Measurements from ENCODE around the gene DCAKD.

Gene DCAKD

DNA sequence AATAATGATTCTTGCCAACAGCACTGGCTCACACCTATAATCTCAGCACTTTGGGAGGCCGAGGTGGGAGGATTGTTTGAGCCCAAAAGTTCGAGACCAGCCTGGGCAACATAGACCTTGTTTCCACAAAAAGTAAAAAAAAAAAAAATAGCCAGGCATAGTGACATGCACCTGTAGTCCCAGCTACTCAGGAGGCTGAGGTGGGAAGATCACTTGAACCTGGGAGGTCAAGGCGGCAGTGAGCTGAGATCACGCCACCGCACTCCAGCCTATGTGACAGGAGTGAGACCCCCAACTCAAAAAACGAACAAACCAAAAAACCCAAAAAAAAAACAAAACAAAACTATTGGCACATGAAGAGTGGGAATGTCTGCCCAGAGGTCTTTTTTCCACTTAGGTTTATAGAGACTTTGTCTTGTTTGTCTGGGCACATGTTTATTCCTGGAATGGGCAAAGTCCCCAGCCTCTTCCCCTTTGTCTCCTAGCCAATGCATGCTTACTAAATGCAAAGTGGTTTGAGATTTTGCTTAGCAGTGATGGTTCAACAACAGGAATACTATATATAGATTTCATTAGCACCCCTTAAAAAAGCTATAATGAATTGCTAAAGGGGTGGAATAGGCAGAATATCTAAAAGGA, 35.6 kb upstream of the DCAKD start:
- Histone ChIP-seq H4K20me1 (ENCODE audit: control insufficient read depth, insufficient read depth, low read depth, low read length) (no peaks in the 10 kb centered on the region), H3K9me3 (ENCODE audit: control insufficient read depth, insufficient read depth, low read length) (no peaks in the 10 kb centered on the region), H3K4me3 (ENCODE audit: low read length) (no peak overlapping the region), H3K27ac (ENCODE audit: low read depth, low read length) (no peak overlapping the region), H3K9me2 (replicated peaks; ENCODE audit: control insufficient read depth, low read length) (no peaks in the 10 kb centered on the region), H3K36me3 (ENCODE audit: control insufficient read depth, low read length) (peaks cover 76% of the 10 kb centered on the region), H3K4me1 (ENCODE audit: control insufficient read depth, low read length) (no peaks in the 10 kb centered on the region), H3K27me3 (ENCODE audit: control insufficient read depth, low read length) (no peaks in the 10 kb centered on the region), H3K79me2 (ENCODE audit: control insufficient read depth, low read length) (no peaks in the 10 kb centered on the region), H3F3A (ENCODE audit: control insufficient read depth, insufficient read depth) (no peaks in the 10 kb centered on the region), H3K4me2 (ENCODE audit: low read length) (no peak overlapping the region)
- TF ChIP-seq CTCF (IDR thresholded peaks at IDR 0.05; ENCODE audit: low read depth, low read length, poor library complexity, severe bottlenecking) (no peak), EZH2phosphoT487 (IDR thresholded peaks at IDR 0.05; ENCODE audit: borderline replicate concordance, low read length) (no peak)

DNA sequence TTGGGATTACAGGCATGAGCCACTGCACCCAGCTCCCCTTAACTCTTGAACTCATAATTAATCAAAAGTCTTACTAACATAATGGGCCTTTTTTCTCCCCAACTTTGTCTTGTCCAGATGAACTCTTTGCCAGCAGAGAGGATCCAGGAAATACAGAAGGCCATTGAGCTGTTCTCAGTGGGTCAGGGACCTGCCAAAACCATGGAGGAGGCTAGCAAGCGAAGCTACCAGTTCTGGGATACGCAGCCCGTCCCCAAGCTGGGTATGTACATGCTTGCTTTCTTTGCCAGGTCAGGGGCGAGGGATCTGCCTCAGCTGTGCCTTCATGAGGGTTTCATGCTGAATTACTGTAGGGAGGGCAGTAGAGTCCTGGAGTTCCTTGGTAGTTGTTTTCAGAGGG, 35.0 kb upstream of the DCAKD start:
- Histone ChIP-seq H4K20me1 (ENCODE audit: control insufficient read depth, insufficient read depth, low read depth, low read length) (no peaks in the 10 kb centered on the region), H3K36me3 (ENCODE audit: control insufficient read depth, low read length) (peaks cover 76% of the 10 kb centered on the region), H3F3A (ENCODE audit: control insufficient read depth, insufficient read depth) (no peaks in the 10 kb centered on the region), H3K9me3 (ENCODE audit: control insufficient read depth, insufficient read depth, low read length) (no peaks in the 10 kb centered on the region), H3K4me3 (ENCODE audit: low read length) (no peak overlapping the region), H3K27ac (ENCODE audit: low read depth, low read length) (no peak overlapping the region), H3K79me2 (ENCODE audit: control insufficient read depth, low read length) (peaks cover 3% of the 10 kb centered on the region; the same call in 1 of the 2 replicates), H3K4me1 (ENCODE audit: control insufficient read depth, low read length) (no peaks in the 10 kb centered on the region), H3K4me2 (ENCODE audit: low read length) (no peak overlapping the region), H3K9me2 (replicated peaks; ENCODE audit: control insufficient read depth, low read length) (no peaks in the 10 kb centered on the region), H3K27me3 (ENCODE audit: control insufficient read depth, low read length) (no peaks in the 10 kb centered on the region)
- TF ChIP-seq EZH2phosphoT487 (IDR thresholded peaks at IDR 0.05; ENCODE audit: borderline replicate concordance, low read length) (no peak), CTCF (IDR thresholded peaks at IDR 0.05; ENCODE audit: low read depth, low read length, poor library complexity, severe bottlenecking) (no peak)

GRCh38 chr17:45081047-45081703, 29.7 kb upstream of the DCAKD start:
- H3K36me3 ChIP-seq (ENCODE audit: control insufficient read depth, low read length): peaks cover 58% of the 10 kb centered on the region
- no peak overlapping the region for H3K27ac ChIP-seq (ENCODE audit: low read depth, low read length)
- no peaks in the 10 kb centered on the region for H4K20me1 ChIP-seq (ENCODE audit: control insufficient read depth, insufficient read depth, low read depth, low read length)
- peaks cover 47% of the 10 kb centered on the region for H3K79me2 ChIP-seq (ENCODE audit: control insufficient read depth, low read length)
- H3K4me1 ChIP-seq (ENCODE audit: control insufficient read depth, low read length): peaks cover 5% of the 10 kb centered on the region
- H3K4me2 ChIP-seq (ENCODE audit: low read length): no peak overlapping the region
- H3K4me3 ChIP-seq (ENCODE audit: low read length): no peak overlapping the region
- TF ChIP-seq EZH2phosphoT487 (IDR thresholded peaks at IDR 0.05; ENCODE audit: borderline replicate concordance, low read length) (no peak), CTCF (IDR thresholded peaks at IDR 0.05; ENCODE audit: low read depth, low read length, poor library complexity, severe bottlenecking) (no peak)
- no peaks in the 10 kb centered on the region for H3K9me3 ChIP-seq (ENCODE audit: control insufficient read depth, insufficient read depth, low read length)
- peaks cover 5% of the 10 kb centered on the region for H3F3A ChIP-seq (ENCODE audit: control insufficient read depth, insufficient read depth)
- no peaks in the 10 kb centered on the region for H3K9me2 ChIP-seq (replicated peaks; ENCODE audit: control insufficient read depth, low read length)
- no peaks in the 10 kb centered on the region for H3K27me3 ChIP-seq (ENCODE audit: control insufficient read depth, low read length)

Measured in DOHH2 (cell line).